GM23338 (cell line): ENCODE results near the gene ARL4D. TPM values are rescaled to one million over a fixed set of nuclear protein-coding genes. Genes with fewer than 3 reads are reported as not detected.

Source experiments
- ATAC-seq: fragments of 200-7000 bp; cut with Tn5 transposase; 3 replicates; pipeline ENCODE4 v1.9.1; 2020
- DNase-seq: peaks from one replicate; pipeline ENCODE4 v3.0.0-alpha.2; 2015; ENCODE audit warnings: low spot score
- H2AFZ ChIP-seq: fragments of 200-600 bp; sonication (generic); 2 replicates; pipeline ENCODE4 v1.8.0; 2016; ENCODE audit warnings: antibody characterized with exemption, mild to moderate bottlenecking, moderate library complexity
- H3F3A ChIP-seq: fragments of 200-600 bp; sonication (generic); replicated peaks from 2 replicates; pipeline ENCODE4 v1.8.0; 2017; ENCODE audit warnings: antibody characterized with exemption, mixed run types, low read depth
- H3K27ac ChIP-seq: fragments of 200-600 bp; sonication (generic); 2 replicates; pipeline ENCODE4 v1.6.1; 2016; ENCODE audit warnings: low read depth
- H3K27me3 ChIP-seq: fragments of 200-600 bp; sonication (generic); 2 replicates; pipeline ENCODE4 v1.8.0; 2016; ENCODE audit warnings: mild to moderate bottlenecking, mixed run types, moderate library complexity; ENCODE audit not compliant: insufficient read depth
- H3K36me3 ChIP-seq: fragments of 200-600 bp; sonication (generic); 2 replicates; pipeline ENCODE4 v1.8.0; 2016; ENCODE audit warnings: mild to moderate bottlenecking; ENCODE audit not compliant: insufficient read depth
- H3K4me1 ChIP-seq: fragments of 200-600 bp; sonication (generic); 2 replicates; pipeline ENCODE4 v1.8.0; 2016; ENCODE audit warnings: mild to moderate bottlenecking, moderate library complexity; ENCODE audit not compliant: insufficient read depth
- H3K4me2 ChIP-seq: fragments of 200-600 bp; sonication (generic); 2 replicates; pipeline ENCODE4 v1.7.1; 2017; ENCODE audit warnings: mixed run types
- H3K4me3 ChIP-seq: fragments of 200-600 bp; sonication (generic); 2 replicates; pipeline ENCODE4 v1.6.1; 2016; ENCODE audit warnings: mixed run types
- H3K79me2 ChIP-seq: fragments of 200-600 bp; sonication (generic); replicated peaks from 2 replicates; pipeline ENCODE4 v1.8.0; 2017; ENCODE audit warnings: mild to moderate bottlenecking; ENCODE audit not compliant: insufficient read depth
- H3K9me2 ChIP-seq: fragments of 200-600 bp; sonication (generic); 2 replicates; pipeline ENCODE4 v1.8.0; 2017; ENCODE audit not compliant: insufficient read depth
- H4K20me1 ChIP-seq: fragments of 200-600 bp; sonication (generic); replicated peaks from 2 replicates; pipeline ENCODE4 v1.8.0; 2017; ENCODE audit warnings: mild to moderate bottlenecking; ENCODE audit not compliant: insufficient read depth
- H3K27ac Mint-ChIP-seq: 2 replicates; pipeline ENCODE4 v1.8.0; 2020; ENCODE audit warnings: inconsistent platforms, mild to moderate bottlenecking, moderate library complexity, mixed read lengths
- H3K27me3 Mint-ChIP-seq: 3 replicates; pipeline ENCODE4 v1.8.0; 2022; ENCODE audit warnings: low read depth, mild to moderate bottlenecking, moderate library complexity, mixed read lengths, inconsistent platforms; ENCODE audit not compliant: insufficient read depth, poor library complexity
- H3K36me3 Mint-ChIP-seq: 3 replicates; pipeline ENCODE4 v1.8.0; 2021; ENCODE audit warnings: low read depth, mild to moderate bottlenecking, inconsistent platforms, moderate library complexity, mixed read lengths
- H3K4me1 Mint-ChIP-seq: 3 replicates; pipeline ENCODE4 v1.8.0; 2020; ENCODE audit warnings: mild to moderate bottlenecking, inconsistent platforms, mixed read lengths
- H3K4me3 Mint-ChIP-seq: 3 replicates; pipeline ENCODE4 v1.8.0; 2021; ENCODE audit warnings: moderate library complexity, mild to moderate bottlenecking, inconsistent platforms, mixed read lengths
- H3K9me3 Mint-ChIP-seq: 3 replicates; pipeline ENCODE4 v1.8.0; 2020; ENCODE audit warnings: moderate library complexity, mild to moderate bottlenecking, inconsistent platforms, mixed read lengths
- CTCF ChIP-seq, 2 experiments: fragments of 200-600 bp in 1 of 2; sonication (generic) in 1 of 2; conservative IDR thresholded peaks; 2 replicates each; pipeline versions ENCODE4 v1.5.1 to v1.6.1; 2016 to 2017; ENCODE audit warnings: antibody characterized with exemption in 2 of 2, low read depth in 2 of 2, mild to moderate bottlenecking in 2 of 2, moderate library complexity in 1 of 2
- ETS1 ChIP-seq: IDR thresholded peaks from 2 replicates; pipeline ENCODE4 v1.6.1; 2016; ENCODE audit warnings: antibody characterized with exemption
- EZH2 ChIP-seq: fragments of 200-600 bp; sonication (generic); IDR thresholded peaks from one replicate; pipeline ENCODE4 v1.8.0; 2017; ENCODE audit warnings: antibody characterized with exemption, mild to moderate bottlenecking, low read depth; ENCODE audit not compliant: unreplicated experiment
- JUNB ChIP-seq: IDR thresholded peaks from one replicate; pipeline ENCODE4 v1.6.1; 2016; ENCODE audit warnings: antibody characterized with exemption; ENCODE audit not compliant: unreplicated experiment
- POLR2AphosphoS5 ChIP-seq: IDR thresholded peaks from 2 replicates; pipeline ENCODE4 v1.6.1; 2016; ENCODE audit warnings: antibody characterized with exemption, low read depth
- ZNF331 ChIP-seq: fragments of 250-450 bp; sonication (Bioruptor Pico); IDR thresholded peaks from 2 replicates; pipeline ENCODE4 v1.5.0; 2020; ENCODE audit warnings: low read depth, mild to moderate bottlenecking, moderate library complexity
- ZNF462 ChIP-seq: fragments of 250-450 bp; sonication (Bioruptor Pico); IDR thresholded peaks from 2 replicates; pipeline ENCODE4 v1.5.0; 2020; ENCODE audit warnings: mild to moderate bottlenecking, moderate library complexity
- polyA plus RNA-seq: library from polyadenylated mRNA; unstranded; fragments of >200 nt; fragmentation: Nextera tagmentation; extraction: Ambion mirVana; gene quantifications from 2 replicates; pipeline ENCODE4 v1.2.1, GENCODE V29; 2016
- total RNA-seq: library from RNA; depleted of rRNA; stranded (reverse); fragments of >200 nt; shearing (Covaris generic); gene quantifications from 2 replicates; pipeline ENCODE4 v1.2.3, GENCODE V29; 2014

The ARL4D gene
- total and polyA plus RNA-seq, 2 experiments from 2014 or later, result 8.7 to 9.5 TPM

GRCh38 chr17:43383372-43383771, 15.4 kb upstream of the ARL4D start:
- no peaks in the 10 kb centered on the region for H4K20me1 ChIP-seq
- no peaks in the 10 kb centered on the region for H3K4me1 ChIP-seq
- H3K4me1 Mint-ChIP-seq, result no peaks in the 10 kb centered on the region; the same call in 2 of the 3 replicates
- H3K9me2 ChIP-seq, result no peaks in the 10 kb centered on the region
- no peak overlapping the region for H3K27ac ChIP-seq
- no peaks in the 10 kb centered on the region for H3K79me2 ChIP-seq
- TF ChIP-seq ZNF462 (CRISPR knock-in tag) (no peak), CTCF (conservative IDR thresholded peaks at IDR 0.05; ENCODE audit: low read depth in 2 of 2) (no peak), EZH2 (no peak), ZNF331 (no peak), POLR2AphosphoS5 (no peak), ETS1 (no peak), JUNB (no peak)
- H2AFZ ChIP-seq, result no peak overlapping the region
- no peaks in the 10 kb centered on the region; the same call in 1 of the 2 replicates for H3F3A ChIP-seq
- H3K27ac Mint-ChIP-seq, result no peak overlapping the region
- no peaks in the 10 kb centered on the region; the same call in 1 of the 2 replicates for H3K36me3 ChIP-seq
- H3K36me3 Mint-ChIP-seq, result peaks cover 17% of the 10 kb centered on the region; the same call in 2 of the 3 replicates
- no peaks in the 10 kb centered on the region for H3K27me3 ChIP-seq
- no peak overlapping the region for H3K4me3 ChIP-seq
- no peak overlapping the region for H3K4me2 ChIP-seq
- peaks cover 40% of the 10 kb centered on the region for H3K9me3 Mint-ChIP-seq
- no peak for DNase-seq
- no peak overlapping the region for H3K4me3 Mint-ChIP-seq
- ATAC-seq, result no peak
- peaks cover 14% of the 10 kb centered on the region for H3K27me3 Mint-ChIP-seq
